HepG2 (cell line): Measurements from ENCODE around the gene HIVEP2. TPM values are rescaled to one million over a fixed set of nuclear protein-coding genes. Genes with fewer than 3 reads are reported as not detected.

ENCODE experiments used
- BCL3 ChIP-seq: sonication (generic); formaldehyde crosslinking; IDR thresholded peaks from 2 replicates; pipeline ENCODE4 v1.5.1; 2020; ENCODE audit warnings: mild to moderate bottlenecking, missing genetic modification reagents, moderate library complexity
- HMG20B ChIP-seq: conservative IDR thresholded peaks from 2 replicates; pipeline ENCODE4 v1.6.1; 2016; ENCODE audit warnings: missing genetic modification reagents, missing compliant biosample characterization
- MLXIP ChIP-seq: sonication (generic); formaldehyde crosslinking; IDR thresholded peaks from 2 replicates; pipeline ENCODE4 v1.9.0; 2021; ENCODE audit warnings: missing genetic modification reagents, borderline replicate concordance
- RBFOX2 ChIP-seq: fragments of 200-400 bp; formaldehyde crosslinking; IDR thresholded peaks from 2 replicates; pipeline ENCODE4 v1.6.1; 2017; ENCODE audit warnings: low read depth, mild to moderate bottlenecking, low read length
- RFX5 ChIP-seq: IDR thresholded peaks from 2 replicates; pipeline ENCODE4 v1.6.1; 2011; ENCODE audit warnings: low read depth, low read length, improper control_type of control experiment
- TGIF2 ChIP-seq: IDR thresholded peaks from 2 replicates; pipeline ENCODE4 v1.6.1; 2016; ENCODE audit warnings: control low read depth, missing compliant biosample characterization
- ZNF512 ChIP-seq: sonication (generic); formaldehyde crosslinking; IDR thresholded peaks from 2 replicates; pipeline ENCODE4 v1.4.0; 2020; ENCODE audit warnings: mild to moderate bottlenecking, missing genetic modification reagents
- ZNF709 ChIP-seq: sonication (generic); formaldehyde crosslinking; IDR thresholded peaks from 2 replicates; pipeline ENCODE4 v1.5.0; 2020; ENCODE audit warnings: mild to moderate bottlenecking, missing genetic modification reagents
- polyA plus RNA-seq, 8 experiments: library from polyadenylated mRNA; depleted of rRNA in 3 of 8; stranded (reverse) in 7 of 8; unstranded in 1 of 8; fragments of >200 nt; fragmentation: Illumina TruSeq in 4 of 8; extraction: Trizol in 4 of 8; gene quantifications; 2 replicates each; pipeline versions ENCODE4 v1.2.1 to v1.2.3, GENCODE V29; 2011 to 2016; ENCODE audit warnings: low read depth in 4 of 8, missing spikeins in 1 of 8, mixed read lengths in 1 of 8; ENCODE audit not compliant: insufficient read depth in 1 of 8
- total RNA-seq, 5 experiments: library from RNA; depleted of rRNA; stranded (reverse); fragments of >200 nt; fragmentation: Illumina TruSeq; extraction: Trizol; gene quantifications; 2 replicates each; pipeline ENCODE4 v1.2.3, GENCODE V29; 2016; ENCODE audit warnings: low read depth in 1 of 5
- TF ChIP-seq, protein P1 (sequence below): IDR thresholded peaks from 2 replicates; pipeline ENCODE4 v1.6.1; 2016; ENCODE audit warnings: mild to moderate bottlenecking
- TF ChIP-seq, protein P2 (sequence below): sonication (generic); formaldehyde crosslinking; IDR thresholded peaks from 2 replicates; pipeline ENCODE4 v1.5.0; 2020; ENCODE audit warnings: missing genetic modification reagents
- TF ChIP-seq, protein P3 (sequence below): sonication (generic); formaldehyde crosslinking; IDR thresholded peaks from 2 replicates; pipeline ENCODE4 v1.4.0; 2020; ENCODE audit warnings: mild to moderate bottlenecking, missing genetic modification reagents
- TF ChIP-seq, protein P4 (sequence below): sonication (generic); formaldehyde crosslinking; IDR thresholded peaks from 2 replicates; pipeline ENCODE4 v1.5.1; 2020; ENCODE audit warnings: mild to moderate bottlenecking, missing genetic modification reagents, borderline replicate concordance

Gene HIVEP2
- total and polyA plus RNA-seq, 2 of the 13 experiments (the other 11 are each of a cell fraction or from before 2014, with no cell fraction given) = 3.4 to 12.9 TPM

DNA sequence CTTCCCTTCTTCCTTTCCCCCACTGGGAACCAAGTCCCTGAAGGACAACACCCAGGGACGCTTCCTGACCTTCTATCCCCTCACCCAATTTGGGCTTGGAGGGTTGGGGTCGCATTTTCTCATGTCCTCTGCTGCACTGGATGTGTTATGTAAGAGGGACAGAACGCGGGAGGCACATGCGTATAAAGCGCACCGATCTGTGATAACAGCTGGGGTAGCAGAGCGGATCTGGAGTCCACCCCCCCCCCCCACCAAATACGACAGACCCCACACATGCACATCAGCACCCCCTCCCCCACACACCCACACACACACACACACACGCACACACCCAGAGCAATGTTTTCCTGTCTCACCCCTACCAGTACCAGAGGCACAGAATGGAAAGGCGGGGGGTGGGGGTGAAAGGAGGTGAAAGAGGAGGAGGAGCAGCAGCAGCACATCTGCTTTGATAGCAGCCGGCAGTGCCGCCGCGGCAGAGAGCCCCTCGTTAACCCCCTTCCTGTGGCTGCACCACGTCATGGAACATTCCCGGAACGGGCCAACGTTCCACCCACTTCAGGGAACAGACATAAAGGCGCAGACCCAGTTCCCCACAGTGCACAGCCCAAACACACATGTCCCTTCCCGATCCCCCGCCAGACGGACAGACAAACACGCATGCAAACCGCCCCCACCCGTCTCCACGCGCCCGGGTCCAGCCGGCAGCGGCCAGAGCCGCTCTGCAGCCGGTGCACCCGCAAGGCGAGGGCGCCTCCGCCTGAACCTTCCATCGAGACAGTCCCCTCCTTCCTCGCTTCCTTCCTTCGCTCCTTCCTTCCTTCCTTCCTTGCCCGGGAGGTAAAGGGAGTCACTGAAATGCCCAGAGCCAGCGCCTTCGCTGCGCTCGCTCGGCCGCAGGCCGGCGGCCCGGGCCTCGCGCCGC lies 590 bp downstream of the HIVEP2 start (continued):
- TF ChIP-seq MLXIP (CRISPR knock-in tag) = no peak
- peak; percentile 49; the same call in 1 of the 2 replicates for TF ChIP-seq HMG20B
- peak; percentile 14; the same call in 1 of the 2 replicates for TF ChIP-seq RFX5
- 0 out of 2 replicates have a peak, but pooled peaks have one; percentile 36 for TF ChIP-seq ZNF512 (CRISPR knock-in tag)
- TF ChIP-seq RBFOX2 = peak; percentile 92
- TF ChIP-seq, protein P1, sequence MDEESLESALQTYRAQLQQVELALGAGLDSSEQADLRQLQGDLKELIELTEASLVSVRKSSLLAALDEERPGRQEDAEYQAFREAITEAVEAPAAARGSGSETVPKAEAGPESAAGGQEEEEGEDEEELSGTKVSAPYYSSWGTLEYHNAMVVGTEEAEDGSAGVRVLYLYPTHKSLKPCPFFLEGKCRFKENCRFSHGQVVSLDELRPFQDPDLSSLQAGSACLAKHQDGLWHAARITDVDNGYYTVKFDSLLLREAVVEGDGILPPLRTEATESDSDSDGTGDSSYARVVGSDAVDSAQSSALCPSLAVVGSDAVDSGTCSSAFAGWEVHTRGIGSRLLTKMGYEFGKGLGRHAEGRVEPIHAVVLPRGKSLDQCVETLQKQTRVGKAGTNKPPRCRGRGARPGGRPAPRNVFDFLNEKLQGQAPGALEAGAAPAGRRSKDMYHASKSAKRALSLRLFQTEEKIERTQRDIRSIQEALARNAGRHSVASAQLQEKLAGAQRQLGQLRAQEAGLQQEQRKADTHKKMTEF (CRISPR knock-in tag) = peak; percentile 31; the same call in 1 of the 2 replicates
- peak; percentile 40; the same call in 1 of the 2 replicates for TF ChIP-seq TGIF2 (CRISPR knock-in tag)
- TF ChIP-seq, protein P2, sequence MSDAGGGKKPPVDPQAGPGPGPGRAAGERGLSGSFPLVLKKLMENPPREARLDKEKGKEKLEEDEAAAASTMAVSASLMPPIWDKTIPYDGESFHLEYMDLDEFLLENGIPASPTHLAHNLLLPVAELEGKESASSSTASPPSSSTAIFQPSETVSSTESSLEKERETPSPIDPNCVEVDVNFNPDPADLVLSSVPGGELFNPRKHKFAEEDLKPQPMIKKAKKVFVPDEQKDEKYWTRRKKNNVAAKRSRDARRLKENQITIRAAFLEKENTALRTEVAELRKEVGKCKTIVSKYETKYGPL (CRISPR knock-in tag) = peak; percentile 67; the same call in 1 of the 2 replicates
- TF ChIP-seq, protein P3, sequence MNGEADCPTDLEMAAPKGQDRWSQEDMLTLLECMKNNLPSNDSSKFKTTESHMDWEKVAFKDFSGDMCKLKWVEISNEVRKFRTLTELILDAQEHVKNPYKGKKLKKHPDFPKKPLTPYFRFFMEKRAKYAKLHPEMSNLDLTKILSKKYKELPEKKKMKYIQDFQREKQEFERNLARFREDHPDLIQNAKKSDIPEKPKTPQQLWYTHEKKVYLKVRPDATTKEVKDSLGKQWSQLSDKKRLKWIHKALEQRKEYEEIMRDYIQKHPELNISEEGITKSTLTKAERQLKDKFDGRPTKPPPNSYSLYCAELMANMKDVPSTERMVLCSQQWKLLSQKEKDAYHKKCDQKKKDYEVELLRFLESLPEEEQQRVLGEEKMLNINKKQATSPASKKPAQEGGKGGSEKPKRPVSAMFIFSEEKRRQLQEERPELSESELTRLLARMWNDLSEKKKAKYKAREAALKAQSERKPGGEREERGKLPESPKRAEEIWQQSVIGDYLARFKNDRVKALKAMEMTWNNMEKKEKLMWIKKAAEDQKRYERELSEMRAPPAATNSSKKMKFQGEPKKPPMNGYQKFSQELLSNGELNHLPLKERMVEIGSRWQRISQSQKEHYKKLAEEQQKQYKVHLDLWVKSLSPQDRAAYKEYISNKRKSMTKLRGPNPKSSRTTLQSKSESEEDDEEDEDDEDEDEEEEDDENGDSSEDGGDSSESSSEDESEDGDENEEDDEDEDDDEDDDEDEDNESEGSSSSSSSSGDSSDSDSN = peak; percentile 61; the same call in 1 of the 2 replicates
- no peak for TF ChIP-seq ZNF709 (CRISPR knock-in tag)
- TF ChIP-seq BCL3 (CRISPR knock-in tag) = peak; percentile 57
- TF ChIP-seq, protein P4, sequence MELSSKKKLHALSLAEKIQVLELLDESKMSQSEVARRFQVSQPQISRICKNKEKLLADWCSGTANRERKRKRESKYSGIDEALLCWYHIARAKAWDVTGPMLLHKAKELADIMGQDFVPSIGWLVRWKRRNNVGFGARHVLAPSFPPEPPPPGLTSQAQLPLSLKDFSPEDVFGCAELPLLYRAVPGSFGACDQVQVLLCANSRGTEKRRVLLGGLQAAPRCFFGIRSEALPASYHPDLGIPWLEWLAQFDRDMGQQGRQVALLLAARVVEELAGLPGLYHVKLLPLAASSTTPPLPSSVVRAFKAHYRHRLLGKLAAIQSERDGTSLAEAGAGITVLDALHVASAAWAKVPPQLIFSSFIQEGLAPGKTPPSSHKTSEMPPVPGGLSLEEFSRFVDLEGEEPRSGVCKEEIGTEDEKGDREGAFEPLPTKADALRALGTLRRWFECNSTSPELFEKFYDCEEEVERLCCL = no peak
